ENCODE results near the gene PRRT1B. TPM values are rescaled to one million over a fixed set of nuclear protein-coding genes. Genes with fewer than 3 reads are reported as not detected.

The PRRT1B gene
- total RNA-seq, 6 donors from 2014 or later: 1.8 to 10.5 (median 8.0) TPM

- WGBS, 2 donors: 92 to 93% methylated on average over 13 to 14 of the region's 14 CpGs
- TF ChIP-seq CTCF (IDR thresholded peaks at IDR 0.05): no peak
- H3K9me3 ChIP-seq: no peaks in the 10 kb centered on the region
- peaks cover 13 to 72% (median 56%) of the 10 kb centered on the region in 4 donors for H3K36me3 ChIP-seq
- no peaks in the 10 kb centered on the region for H3K27me3 ChIP-seq
- no peak for ATAC-seq (ENCODE audit: low FRiP score in 2 of 2)
- peaks cover 3 to 14% (median 7%) of the 10 kb centered on the region in 4 donors for H3K4me1 ChIP-seq
- no peak for DNase-seq
- H3K4me3 ChIP-seq: no peak overlapping the region
- no peak overlapping the region for H3K27ac ChIP-seq
Observed at GRCh38 chr9:131589993-131590392, 44.7 kb downstream of the PRRT1B start.

- peak in 1 of 2 donors; percentile 35 for DNase-seq
- ATAC-seq (ENCODE audit: low FRiP score in 2 of 2): no peak
- WGBS, 2 donors: 71 to 85% methylated on average over 10 to 13 of the region's 13 CpGs
- peak overlapping the region in 1 of 4 donors; percentile 41 for H3K27ac ChIP-seq
- H3K9me3 ChIP-seq: no peaks in the 10 kb centered on the region
- TF ChIP-seq POLR2A (IDR thresholded peaks at IDR 0.05): no peak
- no peak for TF ChIP-seq POLR2AphosphoS5 (IDR thresholded peaks at IDR 0.05)
- TF ChIP-seq EP300 (IDR thresholded peaks at IDR 0.05): no peak
- no peak for TF ChIP-seq CTCF (IDR thresholded peaks at IDR 0.05)
- H3K27me3 ChIP-seq: no peaks in the 10 kb centered on the region
- peaks cover 13 to 72% (median 58%) of the 10 kb centered on the region in 4 donors for H3K36me3 ChIP-seq
- H3K4me1 ChIP-seq: peaks cover 0 to 11% (median 5%) of the 10 kb centered on the region in 4 donors
- no peak overlapping the region for H3K4me3 ChIP-seq
Observed at GRCh38 chr9:131590449-131590848, 45.1 kb downstream of the PRRT1B start.

- no peak for TF ChIP-seq EP300 (IDR thresholded peaks at IDR 0.05)
- TF ChIP-seq POLR2A (IDR thresholded peaks at IDR 0.05): no peak
- peak; percentile 77 to 96 (median 92) for TF ChIP-seq CTCF (IDR thresholded peaks at IDR 0.05)
- TF ChIP-seq POLR2AphosphoS5 (IDR thresholded peaks at IDR 0.05): peak; percentile 33 to 46
- peak; percentile 87 to 90 for ATAC-seq (ENCODE audit: low FRiP score in 2 of 2)
- Histone ChIP-seq H3K4me3 (no peak overlapping the region), H3K36me3 (peaks cover 17 to 76% (median 63%) of the 10 kb centered on the region in 4 donors), H3K4me1 (peaks cover 0 to 9% (median 5%) of the 10 kb centered on the region in 4 donors), H3K9me3 (no peaks in the 10 kb centered on the region), H3K27me3 (no peaks in the 10 kb centered on the region), H3K27ac (peak overlapping the region in 1 of 4 donors; percentile 41)
- peak; percentile 84 to 89 for DNase-seq
- WGBS, 2 donors: 70 to 71% methylated on average over 9 to 20 of the region's 21 CpGs
Observed at GRCh38 chr9:131590907-131591844, 45.9 kb downstream of the PRRT1B start.

- H3K4me1 ChIP-seq: peaks cover 0 to 9% (median 5%) of the 10 kb centered on the region in 4 donors
- no peak for DNase-seq
- WGBS, 2 donors: 57 to 68% methylated on average over 6 of the region's 6 CpGs
- H3K27me3 ChIP-seq: no peaks in the 10 kb centered on the region
- H3K4me3 ChIP-seq: no peak overlapping the region
- peak overlapping the region in 1 of 4 donors; percentile 41 for H3K27ac ChIP-seq
- H3K36me3 ChIP-seq: peaks cover 17 to 82% (median 69%) of the 10 kb centered on the region in 4 donors
- TF ChIP-seq POLR2AphosphoS5 (IDR thresholded peaks at IDR 0.05) (no peak), EP300 (IDR thresholded peaks at IDR 0.05) (no peak), POLR2A (IDR thresholded peaks at IDR 0.05) (no peak), CTCF (IDR thresholded peaks at IDR 0.05) (no peak)
- no peak for ATAC-seq (ENCODE audit: low FRiP score in 2 of 2)
- no peaks in the 10 kb centered on the region for H3K9me3 ChIP-seq
Observed at GRCh38 chr9:131591845-131592208, 46.5 kb downstream of the PRRT1B start.
